ENCODE measurements around the gene MOCOS. TPM values are rescaled to one million over a fixed set of nuclear protein-coding genes. Genes with fewer than 3 reads are reported as not detected.
A peak's percentile ranks its signal among the peaks of the same experiment; 100 is the strongest.

The MOCOS gene
- total and polyA plus RNA-seq, 2 of the 13 experiments (the other 11 are each of a cell fraction or from before 2014, with no cell fraction given) = 7.7 to 15.4 TPM

DNA sequence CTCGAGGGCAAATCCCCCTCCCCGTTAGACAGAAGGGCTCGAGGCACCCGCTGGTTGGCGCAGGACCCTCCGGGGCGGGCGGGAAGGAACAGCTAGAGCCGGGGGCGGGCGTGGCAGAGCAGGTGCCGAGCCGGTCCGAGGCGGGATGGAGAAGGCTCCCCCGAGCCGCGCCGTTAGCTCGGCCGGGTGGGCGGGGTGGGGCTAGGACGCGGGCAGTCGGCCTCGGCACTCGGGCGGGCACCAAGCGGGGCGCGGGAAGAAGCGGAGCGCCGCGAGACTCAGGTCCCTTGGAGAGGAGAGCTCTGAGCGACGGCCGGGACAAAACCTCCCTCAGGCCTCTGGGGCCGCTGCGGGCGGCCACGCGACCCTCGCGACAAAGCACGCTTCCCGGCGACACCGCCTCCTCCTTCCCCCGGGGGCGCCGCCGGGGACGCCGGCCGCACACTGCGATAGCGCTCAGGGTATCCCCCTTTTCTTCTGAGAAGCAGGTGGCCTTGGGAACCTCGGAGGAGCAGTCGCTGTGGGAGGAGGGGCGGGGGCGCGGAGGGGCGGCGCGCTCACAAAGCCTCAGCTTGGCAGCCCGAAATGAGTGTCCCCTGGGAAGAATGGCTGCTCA, 110.9 kb downstream of the MOCOS start:
- POLR2A ChIA-PET = no interaction called here

More for the DNA sequence above, 110.9 kb downstream of the MOCOS start:
- peak overlapping the region; percentile 45 to 69 (median 54); a peak in 4 of 6 replicates for H3K4me3 ChIP-seq (replicated peaks in 1 of 3; ENCODE audit: insufficient read depth in 1 of 3, low read depth in 2 of 3, low read length in 3 of 3)
- intact Hi-C loops (cut with micrococcal nuclease; ENCODE audit: unreplicated experiment) (loop anchor here (5.0 kb wide), 1 partner anchor 274 kb away; no protein-coding TSS in a partner anchor), in situ Hi-C loops (cut with HindIII; ENCODE audit: extremely low pct_ligation_motif_present, low pct_unique_long_range_greater_than_20kb) (loop anchor here (10.0 kb wide), 1 partner anchor 277 kb away; no protein-coding TSS in a partner anchor)
- no peak for DNase-seq (ENCODE audit: low spot score)
- 0 out of 2 replicates have a peak, but pooled peaks have one; percentile 30 for TF ChIP-seq ARNT2 (CRISPR knock-in tag; IDR thresholded peaks at IDR 0.05; ENCODE audit: low read depth)
- TF ChIP-seq, protein P1, sequence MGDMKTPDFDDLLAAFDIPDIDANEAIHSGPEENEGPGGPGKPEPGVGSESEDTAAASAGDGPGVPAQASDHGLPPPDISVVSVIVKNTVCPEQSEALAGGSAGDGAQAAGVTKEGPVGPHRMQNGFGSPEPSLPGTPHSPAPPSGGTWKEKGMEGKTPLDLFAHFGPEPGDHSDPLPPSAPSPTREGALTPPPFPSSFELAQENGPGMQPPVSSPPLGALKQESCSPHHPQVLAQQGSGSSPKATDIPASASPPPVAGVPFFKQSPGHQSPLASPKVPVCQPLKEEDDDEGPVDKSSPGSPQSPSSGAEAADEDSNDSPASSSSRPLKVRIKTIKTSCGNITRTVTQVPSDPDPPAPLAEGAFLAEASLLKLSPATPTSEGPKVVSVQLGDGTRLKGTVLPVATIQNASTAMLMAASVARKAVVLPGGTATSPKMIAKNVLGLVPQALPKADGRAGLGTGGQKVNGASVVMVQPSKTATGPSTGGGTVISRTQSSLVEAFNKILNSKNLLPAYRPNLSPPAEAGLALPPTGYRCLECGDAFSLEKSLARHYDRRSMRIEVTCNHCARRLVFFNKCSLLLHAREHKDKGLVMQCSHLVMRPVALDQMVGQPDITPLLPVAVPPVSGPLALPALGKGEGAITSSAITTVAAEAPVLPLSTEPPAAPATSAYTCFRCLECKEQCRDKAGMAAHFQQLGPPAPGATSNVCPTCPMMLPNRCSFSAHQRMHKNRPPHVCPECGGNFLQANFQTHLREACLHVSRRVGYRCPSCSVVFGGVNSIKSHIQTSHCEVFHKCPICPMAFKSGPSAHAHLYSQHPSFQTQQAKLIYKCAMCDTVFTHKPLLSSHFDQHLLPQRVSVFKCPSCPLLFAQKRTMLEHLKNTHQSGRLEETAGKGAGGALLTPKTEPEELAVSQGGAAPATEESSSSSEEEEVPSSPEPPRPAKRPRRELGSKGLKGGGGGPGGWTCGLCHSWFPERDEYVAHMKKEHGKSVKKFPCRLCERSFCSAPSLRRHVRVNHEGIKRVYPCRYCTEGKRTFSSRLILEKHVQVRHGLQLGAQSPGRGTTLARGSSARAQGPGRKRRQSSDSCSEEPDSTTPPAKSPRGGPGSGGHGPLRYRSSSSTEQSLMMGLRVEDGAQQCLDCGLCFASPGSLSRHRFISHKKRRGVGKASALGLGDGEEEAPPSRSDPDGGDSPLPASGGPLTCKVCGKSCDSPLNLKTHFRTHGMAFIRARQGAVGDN (CRISPR knock-in tag; IDR thresholded peaks at IDR 0.05) = peak; percentile 37; the same call in 1 of the 2 replicates
- no peak for TF ChIP-seq PAWR (CRISPR knock-in tag; IDR thresholded peaks at IDR 0.05; ENCODE audit: borderline replicate concordance)
- no peaks in the 10 kb centered on the region for H3K9me3 ChIP-seq (ENCODE audit: low read length)
- H3K4me1 ChIP-seq (ENCODE audit: insufficient read depth, low read length) = peaks cover 9% of the 10 kb centered on the region; the same call in 1 of the 2 replicates
- no peak overlapping the region for H2AFZ ChIP-seq (ENCODE audit: low read length)
- peak; percentile 16 for ATAC-seq
- no peaks in the 10 kb centered on the region for H3K36me3 ChIP-seq (replicated peaks in 1 of 2; ENCODE audit: control insufficient read depth in 1 of 2, insufficient read depth in 2 of 2, low read length in 2 of 2)
- peaks cover 0 to 53% of the 10 kb centered on the region in 2 experiments; a peak in 4 of 5 replicates for H3K27me3 ChIP-seq (ENCODE audit: control insufficient read depth in 1 of 2, insufficient read depth in 2 of 2, low read length in 2 of 2)
- CTCF ChIA-PET (ENCODE audit: low intra/inter-chr PET ratio, low total read pairs) = interaction anchor here (1.4 kb wide), 1 partner anchor 274 kb away, joined by 4 read pairs; no protein-coding TSS in a partner anchor
- 21% methylated on average over 24 of the region's 67 CpGs for WGBS (ENCODE audit: low lambda C conversion rate)
- no peaks in the 10 kb centered on the region for H3K79me2 ChIP-seq (ENCODE audit: insufficient read depth, low read length)
- no peak overlapping the region for H3K9ac ChIP-seq (ENCODE audit: insufficient read depth, low read depth, low read length)
- no peak for FAIRE-seq
- no peak overlapping the region for H3K27ac ChIP-seq (ENCODE audit: extremely low read length, insufficient read depth, low read length)
- BruUV-seq (replicated peaks) = no TSS peak
- peak overlapping the region; percentile 88 for H3K4me2 ChIP-seq (ENCODE audit: low read depth, low read length)
- no peaks in the 10 kb centered on the region for H4K20me1 ChIP-seq (ENCODE audit: insufficient read depth, low read length)
